Endothelial cell of umbilical vein (primary cell): ENCODE data around the gene TUFM. TPM values are rescaled to one million over a fixed set of nuclear protein-coding genes. Genes with fewer than 3 reads are reported as not detected.
A peak's percentile ranks its signal among the peaks of the same experiment; 100 is the strongest.

ENCODE experiments used
- BruUV-seq: library from RNA; stranded (reverse); fragments of 400-500 nt; replicated peaks from 2 replicates; lab custom pipeline; 2021; lab: Mats Ljungman, UMichigan
- CTCF ChIA-PET: fragments of 300-600, 350-600 bp; sonication (Branson Sonifier 250); formaldehyde crosslinking; loops from one replicate; lab custom pipeline; 2021; ENCODE audit warnings: antibody characterized with exemption, inconsistent platforms; lab: Charles Lee
- POLR2A ChIA-PET: fragments of 300-600, 350-600 bp; sonication (Branson Sonifier 250); formaldehyde crosslinking; loops from one replicate; lab custom pipeline; 2021; ENCODE audit warnings: antibody characterized with exemption, inconsistent platforms; lab: Charles Lee
- DNase-seq: peaks from one replicate; pipeline ENCODE4 v3.0.0-alpha.2; 2011; ENCODE audit warnings: low read depth, low spot score
- FAIRE-seq: peaks from 2 replicates; lab custom pipeline; 2011; peaks lifted over from hg19 to GRCh38; lab: Jason Lieb, UNC
- H2AFZ ChIP-seq: 2 replicates; pipeline ENCODE4 v1.6.0; 2012; ENCODE audit warnings: low read depth, low read length, control low read depth, inconsistent platforms
- H3K27ac ChIP-seq: 2 replicates; pipeline ENCODE4 v1.5.1; 2011; ENCODE audit warnings: low read depth, mild to moderate bottlenecking, control low read depth, low read length, moderate library complexity; ENCODE audit not compliant: insufficient read depth
- H3K27me3 ChIP-seq, 2 experiments: 2 replicates each; pipeline versions ENCODE4 v1.6.0 to v1.6.1; 2011; ENCODE audit warnings: low read length in 2 of 2, mixed read lengths in 1 of 2; ENCODE audit not compliant: control insufficient read depth in 2 of 2, insufficient read depth in 2 of 2
- H3K36me3 ChIP-seq, 2 experiments: 2 replicates in 1 of 2; 3 replicates in 1 of 2; pipeline ENCODE4 v1.5.1; 2011; ENCODE audit warnings: low read length in 2 of 2, mild to moderate bottlenecking in 1 of 2, moderate library complexity in 1 of 2; ENCODE audit not compliant: control insufficient read depth in 2 of 2, insufficient read depth in 2 of 2; ENCODE audit errors: extremely low read depth in 1 of 2
- H3K4me1 ChIP-seq: 3 replicates; pipeline ENCODE4 v1.5.1; 2011; ENCODE audit warnings: mild to moderate bottlenecking, low read length; ENCODE audit not compliant: control insufficient read depth, insufficient read depth; ENCODE audit errors: extremely low read depth
- H3K4me2 ChIP-seq: 2 replicates; pipeline ENCODE4 v1.6.1; 2011; ENCODE audit warnings: low read length, control low read depth, mixed read lengths; ENCODE audit not compliant: insufficient read depth
- H3K4me3 ChIP-seq, 3 experiments: fragments of 200-600 bp in 1 of 3; sonication (generic), shearing (Covaris generic) in 1 of 3; replicated peaks in 1 of 3; 2 replicates each; pipeline ENCODE4 v1.5.1; 2011 to 2016; ENCODE audit warnings: control low read depth in 3 of 3, low read length in 3 of 3, mild to moderate bottlenecking in 2 of 3, inconsistent platforms in 1 of 3, low read depth in 1 of 3, moderate library complexity in 1 of 3; ENCODE audit not compliant: insufficient read depth in 1 of 3
- H3K79me2 ChIP-seq: 2 replicates; pipeline ENCODE4 v1.6.0; 2012; ENCODE audit warnings: low read length, inconsistent platforms; ENCODE audit not compliant: control insufficient read depth, insufficient read depth
- H3K9ac ChIP-seq: replicated peaks from 2 replicates; pipeline ENCODE3; 2011; ENCODE audit warnings: low read length, control low read depth; ENCODE audit not compliant: insufficient read depth; ENCODE audit errors: extremely low read depth
- H3K9me1 ChIP-seq: replicated peaks from 3 replicates; pipeline ENCODE4 v1.6.0; 2011; ENCODE audit warnings: mild to moderate bottlenecking, low read length; ENCODE audit not compliant: control insufficient read depth, insufficient read depth; ENCODE audit errors: extremely low read depth
- H3K9me3 ChIP-seq: replicated peaks from 2 replicates; pipeline ENCODE4 v1.5.1; 2012; ENCODE audit warnings: low read length, inconsistent platforms; ENCODE audit not compliant: control insufficient read depth, insufficient read depth
- H4K20me1 ChIP-seq: replicated peaks from 2 replicates; pipeline ENCODE3; 2011; ENCODE audit warnings: mild to moderate bottlenecking, low read length; ENCODE audit not compliant: control insufficient read depth, insufficient read depth; ENCODE audit errors: extremely low read depth
- EZH2 ChIP-seq: IDR thresholded peaks from 2 replicates; pipeline ENCODE4 v1.6.1; 2012; ENCODE audit warnings: borderline replicate concordance, low read depth, mild to moderate bottlenecking, moderate library complexity, low read length, inconsistent platforms; ENCODE audit not compliant: severe bottlenecking
- FOS ChIP-seq: IDR thresholded peaks from 2 replicates; pipeline ENCODE4 v1.6.1; 2011; ENCODE audit warnings: mild to moderate bottlenecking, low read length, moderate library complexity, borderline replicate concordance; ENCODE audit not compliant: insufficient read depth
- GATA2 ChIP-seq: IDR thresholded peaks from 2 replicates; pipeline ENCODE4 v1.7.0; 2011; ENCODE audit warnings: low read depth, mild to moderate bottlenecking, moderate library complexity, mixed read lengths, low read length; ENCODE audit not compliant: insufficient read length, insufficient read depth
- JUN ChIP-seq: IDR thresholded peaks from 2 replicates; pipeline ENCODE4 v1.6.1; 2011; ENCODE audit warnings: borderline replicate concordance, low read depth; ENCODE audit not compliant: insufficient read length, insufficient read depth
- MYC ChIP-seq: IDR thresholded peaks from one replicate; pipeline ENCODE4 v1.6.1; 2011; ENCODE audit warnings: mild to moderate bottlenecking, low read depth, low read length
- POLR2A ChIP-seq: IDR thresholded peaks from 2 replicates; pipeline ENCODE4 v1.6.1; 2012; ENCODE audit warnings: low read depth, mild to moderate bottlenecking, control low read depth, low read length
- POLR2AphosphoS5 ChIP-seq: IDR thresholded peaks from 2 replicates; pipeline ENCODE4 v1.6.1; 2012; ENCODE audit warnings: low read depth, mild to moderate bottlenecking, control low read depth, low read length, moderate library complexity; ENCODE audit not compliant: insufficient read depth
- dilution Hi-C: fragments of 300-500 bp; cut with MboI; formaldehyde crosslinking; loops from one replicate; pipeline ENCODE4 v1.15.0; 2019; ENCODE audit warnings: low sequenced_read_pairs; ENCODE audit not compliant: extremely low pct_ligation_motif_present
- intact Hi-C: fragments of 100-400 bp; cut with micrococcal nuclease; formaldehyde crosslinking; loops from one replicate; pipeline ENCODE4 v1.10.0; 2022
- polyA plus RNA-seq, 4 experiments: library from polyadenylated mRNA; depleted of rRNA in 3 of 4; stranded (reverse) in 3 of 4; unstranded in 1 of 4; fragments of >200 nt; gene quantifications; 2 replicates each; pipeline versions ENCODE4 v1.2.1 to v1.2.3, GENCODE V29; 2011 to 2012; ENCODE audit warnings: missing spikeins in 1 of 4
- total RNA-seq: library from RNA; stranded (reverse); gene quantifications from 2 replicates; pipeline ENCODE4 v1.2.3, GENCODE V29; 2021
- TF ChIP-seq, protein P1 (sequence below): IDR thresholded peaks from 2 replicates; pipeline ENCODE4 v1.6.1; 2011; ENCODE audit not compliant: insufficient read depth, insufficient read length
- TF ChIP-seq, protein P2 (sequence below), 2 donors: IDR thresholded peaks; 1 replicate in 1 of 2; 2 replicates in 1 of 2; pipeline ENCODE4 v1.5.1; 2011; ENCODE audit warnings: low read length in 2 of 2, mild to moderate bottlenecking in 2 of 2, moderate library complexity in 2 of 2, control low read depth in 1 of 2, inconsistent platforms in 1 of 2, low read depth in 1 of 2; ENCODE audit not compliant: insufficient read depth in 1 of 2; ENCODE audit errors: extremely low read depth in 1 of 2

The TUFM gene
- total and polyA plus RNA-seq, 2 donors (not counting 3 experiments of a cell fraction or from before 2014, with no cell fraction given), result 186 to 227 TPM

DNA sequence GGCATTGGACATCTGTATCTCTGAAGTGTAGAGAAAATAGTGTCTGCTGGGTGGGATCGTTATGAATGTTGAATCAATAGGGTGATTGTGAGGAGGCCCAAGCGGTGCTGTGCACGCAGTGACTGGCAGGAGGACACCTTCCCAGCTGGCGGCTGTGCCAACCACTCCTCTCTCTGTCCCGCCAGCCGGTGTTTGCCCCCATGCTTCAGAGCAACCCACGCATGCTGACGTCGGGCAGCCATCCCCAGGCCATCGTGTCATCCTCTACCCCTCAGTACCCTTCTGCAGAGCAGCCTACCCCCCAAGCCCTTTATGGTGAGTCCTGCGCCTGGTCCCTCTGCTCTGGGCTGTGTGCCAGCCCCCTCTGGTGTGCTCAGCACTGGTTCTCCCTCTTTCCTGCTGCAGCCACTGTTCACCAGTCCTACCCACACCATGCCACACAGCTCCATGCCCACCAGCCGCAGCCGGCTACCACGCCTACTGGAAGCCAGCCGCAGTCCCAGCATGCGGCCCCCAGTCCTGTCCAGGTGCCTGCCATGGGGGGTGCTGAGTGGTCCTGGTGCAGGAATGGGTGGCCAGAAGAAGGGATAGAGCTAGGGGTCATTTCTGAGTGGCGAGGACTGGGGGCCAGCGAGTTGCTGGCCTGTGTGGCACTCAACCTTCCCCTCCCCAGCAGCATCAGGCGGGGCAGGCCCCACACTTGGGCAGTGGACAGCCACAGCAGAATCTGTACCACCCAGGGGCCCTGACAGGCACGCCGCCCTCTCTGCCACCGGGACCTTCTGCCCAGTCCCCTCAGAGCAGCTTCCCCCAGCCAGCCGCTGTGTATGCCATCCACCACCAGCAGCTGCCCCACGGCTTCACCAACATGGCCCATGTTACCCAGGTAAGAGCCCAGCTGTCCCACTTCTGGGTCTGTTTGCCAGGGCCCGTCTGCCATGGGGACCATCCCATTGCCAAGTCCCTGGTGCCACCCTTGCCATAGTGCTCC is 11.0 kb downstream of the TUFM start:
- TSS peak; percentile 28 for BruUV-seq

More for the DNA sequence above, 11.0 kb downstream of the TUFM start:
- no peaks in the 10 kb centered on the region for H4K20me1 ChIP-seq
- no peak for FAIRE-seq
- H3K9me3 ChIP-seq, result no peaks in the 10 kb centered on the region
- dilution Hi-C loops, result no loop called here
- no peak for TF ChIP-seq POLR2A
- no peak for TF ChIP-seq JUN
- TF ChIP-seq POLR2AphosphoS5, result no peak
- TF ChIP-seq MYC, result no peak
- TF ChIP-seq, protein P1, sequence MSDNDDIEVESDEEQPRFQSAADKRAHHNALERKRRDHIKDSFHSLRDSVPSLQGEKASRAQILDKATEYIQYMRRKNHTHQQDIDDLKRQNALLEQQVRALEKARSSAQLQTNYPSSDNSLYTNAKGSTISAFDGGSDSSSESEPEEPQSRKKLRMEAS, result no peak
- no peak for TF ChIP-seq GATA2
- no peak for TF ChIP-seq FOS
- no peak for TF ChIP-seq EZH2
- TF ChIP-seq, protein P2, sequence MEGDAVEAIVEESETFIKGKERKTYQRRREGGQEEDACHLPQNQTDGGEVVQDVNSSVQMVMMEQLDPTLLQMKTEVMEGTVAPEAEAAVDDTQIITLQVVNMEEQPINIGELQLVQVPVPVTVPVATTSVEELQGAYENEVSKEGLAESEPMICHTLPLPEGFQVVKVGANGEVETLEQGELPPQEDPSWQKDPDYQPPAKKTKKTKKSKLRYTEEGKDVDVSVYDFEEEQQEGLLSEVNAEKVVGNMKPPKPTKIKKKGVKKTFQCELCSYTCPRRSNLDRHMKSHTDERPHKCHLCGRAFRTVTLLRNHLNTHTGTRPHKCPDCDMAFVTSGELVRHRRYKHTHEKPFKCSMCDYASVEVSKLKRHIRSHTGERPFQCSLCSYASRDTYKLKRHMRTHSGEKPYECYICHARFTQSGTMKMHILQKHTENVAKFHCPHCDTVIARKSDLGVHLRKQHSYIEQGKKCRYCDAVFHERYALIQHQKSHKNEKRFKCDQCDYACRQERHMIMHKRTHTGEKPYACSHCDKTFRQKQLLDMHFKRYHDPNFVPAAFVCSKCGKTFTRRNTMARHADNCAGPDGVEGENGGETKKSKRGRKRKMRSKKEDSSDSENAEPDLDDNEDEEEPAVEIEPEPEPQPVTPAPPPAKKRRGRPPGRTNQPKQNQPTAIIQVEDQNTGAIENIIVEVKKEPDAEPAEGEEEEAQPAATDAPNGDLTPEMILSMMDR (IDR thresholded peaks at IDR 0.05; ENCODE audit: extremely low read depth in 1 of 2, insufficient read depth in 1 of 2, low read depth in 1 of 2, low read length in 2 of 2), result no peak
- H3K27ac ChIP-seq, result no peak overlapping the region
- peaks cover 5% of the 10 kb centered on the region for H3K79me2 ChIP-seq
- DNase-seq, result no peak
- ChIA-PET POLR2A (no interaction called here), CTCF (interaction anchor here (1.1 kb wide), 1 partner anchor 8 kb away, joined by 3 read pairs; no protein-coding TSS in a partner anchor)
- no peak overlapping the region for H2AFZ ChIP-seq
- H3K4me3 ChIP-seq, result no peak overlapping the region
- H3K27me3 ChIP-seq, result no peaks in the 10 kb centered on the region
- H3K36me3 ChIP-seq, result peaks cover 30 to 61% of the 10 kb centered on the region in 2 experiments
- intact Hi-C loops, result no loop called here
- H3K4me2 ChIP-seq, result no peak overlapping the region
- H3K4me1 ChIP-seq, result no peaks in the 10 kb centered on the region
- no peak overlapping the region for H3K9ac ChIP-seq
- no peaks in the 10 kb centered on the region for H3K9me1 ChIP-seq
